ENCODE results near the gene CDKL5. TPM values are rescaled to one million over a fixed set of nuclear protein-coding genes. Genes with fewer than 3 reads are reported as not detected.

CDKL5 gene
- polyA plus RNA-seq, 2 of the 4 experiments (the other 2 are of a cell fraction): 5.4 to 22.8 TPM

GRCh38 chrX:18638398-18638797 is 213.0 kb downstream of the CDKL5 start:
- FAIRE-seq (no peak), ATAC-seq (no peak), DNase-seq (ENCODE audit: low read depth in 1 of 2, low spot score in 1 of 2) (no peak)
- ChIA-PET CTCF (interaction anchor here (1.4 kb wide), 1 partner anchor 13 kb away, joined by 3 read pairs; no protein-coding TSS in a partner anchor), POLR2A (no interaction called here)
- H3K27ac ChIP-seq: no peak overlapping the region
- 90% methylated on average over 2 of the region's 2 CpGs for WGBS (ENCODE audit: missing lambda C conversion rate)
- TF ChIP-seq BCL3 (IDR thresholded peaks at IDR 0.05) (no peak), MAFK (IDR thresholded peaks at IDR 0.05; ENCODE audit: partially characterized antibody) (peak; percentile 65)
- no peak overlapping the region for H3K4me2 ChIP-seq
- no peak overlapping the region for H3K4me3 ChIP-seq
- no peaks in the 10 kb centered on the region for H3K9me3 ChIP-seq
- H3K4me1 ChIP-seq: no peaks in the 10 kb centered on the region

GRCh38 chrX:18639280-18639679 is 213.9 kb downstream of the CDKL5 start:
- no peak for ATAC-seq
- H3K4me2 ChIP-seq: no peak overlapping the region
- H3K4me3 ChIP-seq: no peak overlapping the region
- no peak for TF ChIP-seq JUN (IDR thresholded peaks at IDR 0.05)
- TF ChIP-seq ATOH8 (CRISPR knock-in tag; IDR thresholded peaks at IDR 0.05; ENCODE audit: low read depth): no peak
- TF ChIP-seq HOXB13 (CRISPR knock-in tag; IDR thresholded peaks at IDR 0.05; ENCODE audit: low read depth): no peak
- TF ChIP-seq HES2 (IDR thresholded peaks at IDR 0.05): no peak
- no peak for TF ChIP-seq FOSB (CRISPR knock-in tag; IDR thresholded peaks at IDR 0.05)
- TF ChIP-seq USF2 (IDR thresholded peaks at IDR 0.05): no peak
- TF ChIP-seq ZNF302 (CRISPR knock-in tag; IDR thresholded peaks at IDR 0.05): no peak
- no peak for TF ChIP-seq RARB (CRISPR knock-in tag; IDR thresholded peaks at IDR 0.05)
- no peak for TF ChIP-seq PHF8 (IDR thresholded peaks at IDR 0.05; ENCODE audit: borderline replicate concordance, low read depth)
- TF ChIP-seq POLR2AphosphoS2 (conservative IDR thresholded peaks at IDR 0.05; ENCODE audit: low read length): no peak
- no peak for TF ChIP-seq POLR2A (IDR thresholded peaks at IDR 0.05; ENCODE audit: low read length)
- no peak for TF ChIP-seq BHLHE40 (IDR thresholded peaks at IDR 0.05; ENCODE audit: low read depth, low read length)
- no peak for TF ChIP-seq MAFK (IDR thresholded peaks at IDR 0.05; ENCODE audit: partially characterized antibody)
- no peak for TF ChIP-seq FOSL2 (IDR thresholded peaks at IDR 0.05)
- TF ChIP-seq FOSL2 (CRISPR knock-in tag; IDR thresholded peaks at IDR 0.05): no peak
- TF ChIP-seq SMC3 (IDR thresholded peaks at IDR 0.05): no peak
- no peak for TF ChIP-seq NPAS2 (CRISPR knock-in tag; IDR thresholded peaks at IDR 0.05; ENCODE audit: borderline replicate concordance)
- no peak for TF ChIP-seq HDAC2 (IDR thresholded peaks at IDR 0.05)
- TF ChIP-seq HOXA7 (CRISPR knock-in tag; IDR thresholded peaks at IDR 0.05): no peak
- TF ChIP-seq CHD2 (IDR thresholded peaks at IDR 0.05; ENCODE audit: low read length, partially characterized antibody): no peak
- TF ChIP-seq NR3C1 (IDR thresholded peaks at IDR 0.05): no peak
- POLR2A ChIA-PET: no interaction called here
- no peak for DNase-seq (ENCODE audit: low read depth in 1 of 2, low spot score in 1 of 2)
- no peak overlapping the region for H3K27ac ChIP-seq
- CTCF ChIA-PET: no interaction called here
- H3K9me3 ChIP-seq: no peaks in the 10 kb centered on the region
- H3K4me1 ChIP-seq: no peaks in the 10 kb centered on the region
- peak; percentile 54 for FAIRE-seq
- 98% methylated on average over 2 of the region's 2 CpGs for WGBS (ENCODE audit: missing lambda C conversion rate)

GRCh38 chrX:18640686-18641085 is 215.3 kb downstream of the CDKL5 start:
- 88% methylated on average over 10 of the region's 10 CpGs for WGBS (ENCODE audit: missing lambda C conversion rate)

More at GRCh38 chrX:18640686-18641085, 215.3 kb downstream of the CDKL5 start:
- POLR2A ChIA-PET: no interaction called here
- Histone ChIP-seq H3K4me1 (no peaks in the 10 kb centered on the region), H3K27ac (no peak overlapping the region), H3K4me2 (no peak overlapping the region), H3K9me3 (no peaks in the 10 kb centered on the region), H3K4me3 (no peak overlapping the region)
- ATAC-seq: no peak
- CTCF ChIA-PET: no interaction called here
- no peak for DNase-seq (ENCODE audit: low read depth in 1 of 2, low spot score in 1 of 2)
- no peak for TF ChIP-seq CBX8 (IDR thresholded peaks at IDR 0.05)
- TF ChIP-seq NR3C1 (IDR thresholded peaks at IDR 0.05): no peak
- TF ChIP-seq ATOH8 (CRISPR knock-in tag; IDR thresholded peaks at IDR 0.05; ENCODE audit: low read depth): no peak
- no peak for TF ChIP-seq E2F6 (IDR thresholded peaks at IDR 0.05; ENCODE audit: borderline replicate concordance, low read depth)
- TF ChIP-seq ZSCAN20 (CRISPR knock-in tag; IDR thresholded peaks at IDR 0.05): no peak
- no peak for TF ChIP-seq USF2 (IDR thresholded peaks at IDR 0.05)
- no peak for TF ChIP-seq CTCF (IDR thresholded peaks at IDR 0.05)
- no peak for TF ChIP-seq EP300 (IDR thresholded peaks at IDR 0.05)
- TF ChIP-seq BCL3 (IDR thresholded peaks at IDR 0.05): no peak
- no peak for TF ChIP-seq HOXB13 (CRISPR knock-in tag; IDR thresholded peaks at IDR 0.05; ENCODE audit: low read depth)
- FAIRE-seq: no peak

Measured in A549 (cell line).